Fibroblast of lung (primary cell): ENCODE data around the gene KLHL29.

Experiments
- EZH2 ChIP-seq: IDR thresholded peaks from 2 replicates; pipeline ENCODE4 v1.5.1; 2012; ENCODE audit warnings: low read length, control low read depth, mild to moderate bottlenecking; ENCODE audit errors: missing control alignments
- TF ChIP-seq, protein P1 (sequence below), 2 donors: IDR thresholded peaks in 1 of 2; conservative IDR thresholded peaks in 1 of 2; 1 replicate in 1 of 2; 2 replicates in 1 of 2; pipeline ENCODE4 v1.5.1; 2011 to 2012; ENCODE audit warnings: low read length in 2 of 2, control low read depth in 1 of 2, inconsistent platforms in 1 of 2, low read depth in 1 of 2, mild to moderate bottlenecking in 1 of 2

DNA sequence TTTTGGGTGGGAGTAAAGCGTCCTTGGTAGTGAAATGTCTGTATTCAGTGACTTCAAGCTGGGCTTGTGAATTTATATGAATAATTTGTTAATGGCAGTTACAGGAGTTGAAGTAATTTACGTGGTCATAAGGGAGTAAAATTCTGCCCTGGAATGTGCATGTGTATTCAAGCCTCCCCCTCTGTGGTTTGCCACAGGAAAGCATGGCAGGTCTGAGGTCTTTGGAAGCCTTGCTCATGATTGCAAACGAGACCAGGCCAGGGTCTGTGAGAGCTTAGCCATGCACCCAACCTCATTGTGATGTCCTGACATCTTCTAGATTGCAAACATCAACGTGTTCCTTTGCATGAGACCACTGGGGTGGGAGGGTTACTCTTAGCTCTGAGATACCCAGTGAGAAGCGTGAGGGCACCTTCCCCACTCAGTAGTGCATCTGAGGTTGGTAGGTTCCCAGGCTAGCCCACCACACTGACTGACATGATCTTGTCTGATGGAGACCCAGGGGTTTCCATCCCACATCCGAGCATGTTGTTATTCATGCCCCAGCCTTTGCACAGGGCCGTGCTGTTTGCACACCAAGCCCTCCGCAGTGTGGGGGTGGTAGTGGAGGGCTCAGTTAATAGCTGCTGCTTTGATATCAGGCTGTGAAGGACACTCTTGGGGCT lies 216.5 kb downstream of the KLHL29 start:
- TF ChIP-seq, protein P1, sequence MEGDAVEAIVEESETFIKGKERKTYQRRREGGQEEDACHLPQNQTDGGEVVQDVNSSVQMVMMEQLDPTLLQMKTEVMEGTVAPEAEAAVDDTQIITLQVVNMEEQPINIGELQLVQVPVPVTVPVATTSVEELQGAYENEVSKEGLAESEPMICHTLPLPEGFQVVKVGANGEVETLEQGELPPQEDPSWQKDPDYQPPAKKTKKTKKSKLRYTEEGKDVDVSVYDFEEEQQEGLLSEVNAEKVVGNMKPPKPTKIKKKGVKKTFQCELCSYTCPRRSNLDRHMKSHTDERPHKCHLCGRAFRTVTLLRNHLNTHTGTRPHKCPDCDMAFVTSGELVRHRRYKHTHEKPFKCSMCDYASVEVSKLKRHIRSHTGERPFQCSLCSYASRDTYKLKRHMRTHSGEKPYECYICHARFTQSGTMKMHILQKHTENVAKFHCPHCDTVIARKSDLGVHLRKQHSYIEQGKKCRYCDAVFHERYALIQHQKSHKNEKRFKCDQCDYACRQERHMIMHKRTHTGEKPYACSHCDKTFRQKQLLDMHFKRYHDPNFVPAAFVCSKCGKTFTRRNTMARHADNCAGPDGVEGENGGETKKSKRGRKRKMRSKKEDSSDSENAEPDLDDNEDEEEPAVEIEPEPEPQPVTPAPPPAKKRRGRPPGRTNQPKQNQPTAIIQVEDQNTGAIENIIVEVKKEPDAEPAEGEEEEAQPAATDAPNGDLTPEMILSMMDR (conservative IDR thresholded peaks at IDR 0.05 in 1 of 2, IDR thresholded peaks at IDR 0.05 in 1 of 2; ENCODE audit: low read depth in 1 of 2, low read length in 2 of 2), result no peak
- no peak for TF ChIP-seq EZH2
